DMS 273 (cell line): ENCODE measurements around the gene AUTS2.
"Not testable (repeated sequence)": the region's sequence is repeated elsewhere in the genome, so short reads cannot be mapped to it uniquely, and the experiment has no call there.

Source experiments
- DNase-seq: peaks from one replicate; lab custom pipeline; 2025; ENCODE audit not compliant: unreplicated experiment; lab: John Stamatoyannopoulos, UW

AUTS2 gene

GRCh38 chr7:70624500-70625103, 1026.3 kb downstream of the AUTS2 start:
- peak; percentile 89 for DNase-seq

- DNase-seq: no peak
Measured at GRCh38 chr7:70627461-70627860, 1029.2 kb downstream of the AUTS2 start.

GRCh38 chr7:70630440-70630817, 1032.2 kb downstream of the AUTS2 start:
- DNase-seq: peak; percentile 74

GRCh38 chr7:70630818-70631457, 1032.7 kb downstream of the AUTS2 start:
- peak; percentile 74 for DNase-seq

- peak; percentile 68 for DNase-seq
Measured at GRCh38 chr7:70631718-70632117, 1033.4 kb downstream of the AUTS2 start.

GRCh38 chr7:70632400-70632799, 1034.1 kb downstream of the AUTS2 start:
- no peak for DNase-seq

GRCh38 chr7:70634071-70634470, 1035.8 kb downstream of the AUTS2 start:
- DNase-seq: peak; percentile 62

GRCh38 chr7:70634610-70635068, 1036.4 kb downstream of the AUTS2 start:
- no peak for DNase-seq

- DNase-seq: peak; percentile 35
Measured at GRCh38 chr7:70635633-70636032, 1037.4 kb downstream of the AUTS2 start.

- no peak for DNase-seq
Measured at GRCh38 chr7:70636169-70636568, 1037.9 kb downstream of the AUTS2 start.

- DNase-seq: no peak
Measured at GRCh38 chr7:70637726-70638125, 1039.5 kb downstream of the AUTS2 start.

- no peak for DNase-seq
Measured at GRCh38 chr7:70638158-70639107, 1040.2 kb downstream of the AUTS2 start.

GRCh38 chr7:70640266-70640833, 1042.1 kb downstream of the AUTS2 start:
- no peak for DNase-seq

GRCh38 chr7:70641882-70642281, 1043.6 kb downstream of the AUTS2 start:
- DNase-seq: no peak

- peak; percentile 87 for DNase-seq
Measured at GRCh38 chr7:70645279-70645678, 1047.0 kb downstream of the AUTS2 start.

- no peak for DNase-seq
Measured at GRCh38 chr7:70645876-70646351, 1047.6 kb downstream of the AUTS2 start.

- DNase-seq: no peak
Measured at GRCh38 chr7:70646536-70647248, 1048.4 kb downstream of the AUTS2 start.

- no peak for DNase-seq
Measured at GRCh38 chr7:70647801-70648498, 1049.7 kb downstream of the AUTS2 start.

- not testable (repeated sequence) for DNase-seq
Measured at GRCh38 chr7:70648499-70648861, 1050.2 kb downstream of the AUTS2 start.

- DNase-seq: no peak
Measured at GRCh38 chr7:70649323-70649722, 1051.0 kb downstream of the AUTS2 start.
